AG09309 (cell line): ENCODE measurements around the gene PRRT1B.
A peak's percentile ranks its signal among the peaks of the same experiment; 100 is the strongest.

Experiments
- DNase-seq: peaks from one replicate; pipeline ENCODE4 v3.0.0-alpha.2; 2010; ENCODE audit warnings: low read depth
- H3K4me3 ChIP-seq: 2 replicates; pipeline ENCODE4 v1.5.1; 2011; ENCODE audit warnings: mild to moderate bottlenecking, low read depth, low read length, moderate library complexity; ENCODE audit not compliant: control insufficient read depth
- TF ChIP-seq, protein P1 (sequence below): IDR thresholded peaks from 2 replicates; pipeline ENCODE4 v1.5.1; 2011; ENCODE audit warnings: mild to moderate bottlenecking, low read depth, low read length, inconsistent platforms; ENCODE audit not compliant: insufficient read depth, control insufficient read depth; ENCODE audit errors: missing control alignments

PRRT1B gene

DNA sequence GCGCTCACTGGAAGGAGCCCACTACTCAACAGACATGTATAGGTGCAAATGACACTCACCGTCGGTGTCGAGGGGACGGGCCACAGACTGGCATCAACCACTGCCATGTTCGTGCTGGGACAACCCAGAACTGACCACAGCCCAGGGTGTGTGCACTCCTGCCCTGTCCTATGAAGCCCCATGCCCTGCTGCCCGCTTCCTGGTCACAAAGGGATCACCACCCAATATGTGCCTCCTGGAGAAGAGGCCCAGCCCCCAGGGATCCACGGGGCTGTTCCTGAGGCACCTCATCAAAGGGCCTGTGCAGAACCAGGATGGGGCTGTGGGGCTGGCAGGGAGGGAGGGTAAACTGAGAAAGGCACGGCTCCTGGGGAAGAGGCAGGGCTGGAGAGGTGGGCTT lies 43.1 kb downstream of the PRRT1B start:
- TF ChIP-seq, protein P1, sequence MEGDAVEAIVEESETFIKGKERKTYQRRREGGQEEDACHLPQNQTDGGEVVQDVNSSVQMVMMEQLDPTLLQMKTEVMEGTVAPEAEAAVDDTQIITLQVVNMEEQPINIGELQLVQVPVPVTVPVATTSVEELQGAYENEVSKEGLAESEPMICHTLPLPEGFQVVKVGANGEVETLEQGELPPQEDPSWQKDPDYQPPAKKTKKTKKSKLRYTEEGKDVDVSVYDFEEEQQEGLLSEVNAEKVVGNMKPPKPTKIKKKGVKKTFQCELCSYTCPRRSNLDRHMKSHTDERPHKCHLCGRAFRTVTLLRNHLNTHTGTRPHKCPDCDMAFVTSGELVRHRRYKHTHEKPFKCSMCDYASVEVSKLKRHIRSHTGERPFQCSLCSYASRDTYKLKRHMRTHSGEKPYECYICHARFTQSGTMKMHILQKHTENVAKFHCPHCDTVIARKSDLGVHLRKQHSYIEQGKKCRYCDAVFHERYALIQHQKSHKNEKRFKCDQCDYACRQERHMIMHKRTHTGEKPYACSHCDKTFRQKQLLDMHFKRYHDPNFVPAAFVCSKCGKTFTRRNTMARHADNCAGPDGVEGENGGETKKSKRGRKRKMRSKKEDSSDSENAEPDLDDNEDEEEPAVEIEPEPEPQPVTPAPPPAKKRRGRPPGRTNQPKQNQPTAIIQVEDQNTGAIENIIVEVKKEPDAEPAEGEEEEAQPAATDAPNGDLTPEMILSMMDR: no peak
- no peak overlapping the region for H3K4me3 ChIP-seq
- no peak for DNase-seq

DNA sequence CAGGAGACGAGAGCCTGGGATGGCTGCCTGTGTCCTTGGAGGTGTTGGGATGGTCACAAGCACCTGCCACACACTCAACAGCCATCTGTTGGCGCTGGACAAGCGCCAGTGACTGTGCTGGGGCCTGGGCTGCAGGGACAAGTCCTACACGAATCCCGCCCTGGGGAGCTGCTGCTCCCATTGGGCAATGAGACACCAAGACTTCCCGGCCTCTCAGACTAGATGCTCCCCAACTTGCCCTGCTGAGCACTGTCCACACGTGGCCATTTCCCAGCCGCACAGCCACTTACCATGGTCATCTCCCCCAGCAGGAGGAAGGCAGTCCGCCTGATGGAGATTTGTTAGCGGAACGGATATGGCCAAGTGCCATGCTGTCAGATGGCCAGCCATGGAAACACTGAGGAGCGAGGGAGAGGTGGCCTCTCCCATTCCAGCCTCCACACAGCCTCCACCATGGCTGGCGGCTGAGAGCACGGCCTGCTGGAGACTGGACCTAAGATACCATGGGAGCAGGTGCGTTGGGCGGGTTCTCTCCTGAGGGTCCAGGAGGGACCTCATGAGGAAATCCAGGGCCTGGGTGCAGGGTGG lies 43.9 kb downstream of the PRRT1B start:
- TF ChIP-seq, protein P1: no peak
- no peak for DNase-seq
- H3K4me3 ChIP-seq: no peak overlapping the region

DNA sequence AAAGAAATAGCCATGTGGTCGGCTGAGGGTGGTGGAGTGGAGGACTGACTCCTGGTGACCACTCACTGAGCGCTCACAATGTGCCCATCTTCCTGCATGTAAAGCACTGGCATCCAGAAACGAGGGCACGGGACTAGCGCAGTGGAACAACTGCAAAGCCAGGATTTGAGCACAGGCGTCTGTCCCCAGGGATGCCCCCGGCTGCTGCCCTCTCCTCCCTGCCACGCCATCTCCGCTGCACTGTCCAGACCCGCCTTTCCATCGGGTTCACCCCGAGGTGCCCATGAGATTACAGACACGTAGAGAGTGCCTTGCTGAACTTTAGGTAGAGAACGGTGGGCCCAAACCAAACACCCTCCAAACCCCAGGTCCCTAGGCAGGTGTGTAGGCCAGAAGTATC lies 44.7 kb downstream of the PRRT1B start:
- no peak overlapping the region for H3K4me3 ChIP-seq
- DNase-seq: no peak
- TF ChIP-seq, protein P1: no peak

DNA sequence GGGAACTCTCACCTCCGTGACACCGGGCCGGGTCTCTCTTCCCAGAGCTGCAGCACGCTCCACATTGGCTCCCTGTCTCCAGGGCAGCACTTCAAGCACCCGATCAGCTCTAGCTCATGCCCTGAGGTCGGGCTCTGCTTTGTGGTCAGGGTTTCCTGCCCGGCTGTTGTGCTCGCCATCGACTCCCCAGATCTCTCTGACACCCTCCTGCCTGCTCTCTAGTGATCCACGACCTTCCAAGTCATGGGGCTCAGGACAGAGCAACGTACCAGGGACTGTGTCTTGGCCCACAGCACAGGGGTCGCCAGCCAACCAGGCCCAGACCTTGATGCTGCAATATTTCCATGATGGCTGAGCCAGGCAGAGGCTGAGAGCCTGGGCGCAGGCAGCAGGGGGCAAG lies 45.1 kb downstream of the PRRT1B start:
- H3K4me3 ChIP-seq: no peak overlapping the region
- DNase-seq: no peak
- TF ChIP-seq, protein P1: no peak

DNA sequence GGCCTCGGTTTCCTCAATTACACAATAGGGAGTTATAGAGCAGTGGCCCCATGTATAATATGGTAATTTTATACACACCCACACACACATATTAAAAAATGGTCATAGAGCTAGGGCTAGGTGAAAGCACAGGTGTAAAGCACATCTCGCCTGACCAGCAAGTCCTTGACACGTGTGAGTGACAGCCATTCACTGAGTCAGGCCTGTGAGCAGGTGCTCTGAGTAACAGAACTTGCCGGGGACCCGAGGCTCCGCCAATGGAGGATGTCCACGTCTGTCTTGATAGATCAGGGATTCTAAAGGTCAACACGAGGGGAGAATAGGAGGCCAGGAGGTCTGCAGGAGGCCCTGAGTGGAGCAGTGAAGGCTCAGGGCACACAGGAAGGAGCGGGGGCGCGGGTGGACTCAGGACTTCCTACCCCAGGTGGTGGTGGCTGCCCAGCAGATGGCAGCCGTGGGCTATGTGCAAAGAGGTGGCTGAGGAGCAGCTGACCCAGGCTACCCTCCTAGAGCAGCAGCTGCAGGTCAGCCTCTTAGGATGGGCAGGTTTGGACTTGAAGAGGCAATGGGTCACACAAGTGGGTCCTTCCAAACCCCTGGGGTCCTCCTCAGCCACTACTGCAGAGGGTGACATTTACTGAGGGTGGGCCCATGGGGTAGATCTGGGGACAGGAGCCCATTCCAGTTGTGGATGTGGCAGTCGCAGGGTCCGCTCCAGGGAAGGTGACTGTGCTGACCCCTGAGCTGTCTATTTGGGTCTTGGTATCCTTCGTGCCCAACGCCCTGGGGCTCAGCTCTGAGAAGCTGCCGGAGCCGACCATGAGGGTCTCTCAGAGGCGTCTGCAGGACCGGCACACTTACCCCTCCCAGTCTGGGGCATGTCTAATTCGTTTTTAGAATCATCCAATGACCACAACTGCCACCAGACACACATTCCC lies 45.9 kb downstream of the PRRT1B start:
- DNase-seq: peak; percentile 28
- TF ChIP-seq, protein P1: peak; percentile 92
- H3K4me3 ChIP-seq: no peak overlapping the region

DNA sequence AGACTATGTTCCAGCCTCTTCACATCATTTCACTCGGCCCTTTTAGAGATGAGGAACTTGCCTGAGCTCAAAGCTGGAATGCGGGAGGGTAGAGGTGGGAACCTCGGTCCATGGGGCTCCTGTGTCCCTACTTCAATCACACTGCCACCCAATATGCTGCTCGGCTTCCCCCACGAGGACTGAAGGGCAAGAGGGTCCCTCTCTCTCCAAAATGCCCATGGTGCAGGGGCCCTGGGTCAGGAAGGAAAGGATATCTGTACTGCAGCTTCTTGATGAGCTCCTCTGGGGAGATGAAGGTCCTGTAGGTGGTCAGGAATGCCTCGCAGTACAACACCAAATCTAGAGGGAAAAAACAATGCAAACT lies 46.5 kb downstream of the PRRT1B start:
- no peak for DNase-seq
- TF ChIP-seq, protein P1: no peak

More for the DNA sequence above, 46.5 kb downstream of the PRRT1B start:
- no peak overlapping the region for H3K4me3 ChIP-seq
